Lung (tissue), 12 donors: ENCODE results near the gene EMILIN1. TPM values are rescaled to one million over a fixed set of nuclear protein-coding genes. Genes with fewer than 3 reads are reported as not detected.

Experiments used
- ATAC-seq: fragments of 200-7000 bp; cut with Tn5 transposase; one replicate; pipeline ENCODE4 v1.9.1; 2020; ENCODE audit warnings: moderate number of reproducible peaks; ENCODE audit not compliant: insufficient read depth, low FRiP score
- DNase-seq, 3 donors: peaks; one replicate each; pipeline ENCODE4 v3.0.0-alpha.2; 2013 to 2017
- H3K27ac ChIP-seq, 2 donors: one replicate each; pipeline ENCODE4 v1.5.1; 2013; ENCODE audit warnings: mild to moderate bottlenecking in 2 of 2, moderate library complexity in 2 of 2, control low read depth in 1 of 2, inconsistent platforms in 1 of 2, low read depth in 1 of 2, low read length in 1 of 2
- H3K27me3 ChIP-seq, 3 donors: one replicate each; pipeline ENCODE4 v1.5.1; 2013; ENCODE audit warnings: low read length in 2 of 3; ENCODE audit not compliant: control insufficient read depth in 3 of 3, insufficient read depth in 3 of 3
- H3K36me3 ChIP-seq, 4 donors: one replicate each; pipeline ENCODE4 v1.5.1; 2013; ENCODE audit warnings: low read length in 4 of 4, mild to moderate bottlenecking in 1 of 4, moderate library complexity in 1 of 4; ENCODE audit not compliant: control insufficient read depth in 4 of 4, insufficient read depth in 4 of 4
- H3K4me1 ChIP-seq, 5 donors: one replicate each; pipeline ENCODE4 v1.5.1; 2013; ENCODE audit warnings: low read length in 5 of 5, mild to moderate bottlenecking in 2 of 5, moderate library complexity in 1 of 5; ENCODE audit not compliant: control insufficient read depth in 5 of 5, insufficient read depth in 5 of 5
- H3K4me3 ChIP-seq: one replicate; pipeline ENCODE4 v1.5.1; 2013; ENCODE audit warnings: mild to moderate bottlenecking, control low read depth, moderate library complexity
- H3K9ac ChIP-seq, 2 donors: one replicate each; pipeline ENCODE4 v1.5.1; 2013; ENCODE audit warnings: low read length in 2 of 2, control low read depth in 1 of 2; ENCODE audit not compliant: insufficient read depth in 1 of 2
- H3K9me3 ChIP-seq, 4 donors: one replicate each; pipeline ENCODE4 v1.5.1; 2013; ENCODE audit warnings: low read length in 3 of 4, mild to moderate bottlenecking in 1 of 4, moderate library complexity in 1 of 4; ENCODE audit not compliant: control insufficient read depth in 4 of 4, insufficient read depth in 3 of 4
- WGBS, 2 donors: extraction: QIAGEN DNeasy Blood & Tissue Kit; methylation state at CpG; one replicate each; pipeline ENCODE4 v1.1.7; 2013; 5-methylcytosine and 5-hydroxymethylcytosine counted together
- polyA plus RNA-seq, 2 donors: library from polyadenylated mRNA; stranded (reverse); fragments of 200-250 nt; gene quantifications; one replicate each; pipeline ENCODE4 v1.2.1, GENCODE V29; 2013
- total RNA-seq, 2 donors: library from RNA; depleted of rRNA in 1 of 2; stranded (reverse); fragments of >200 nt in 1 of 2; gene quantifications; one replicate each; pipeline ENCODE4 v1.2.1, GENCODE V29; 2014 to 2021
- TF ChIP-seq, protein P1 (sequence below): IDR thresholded peaks from 2 replicates; pipeline ENCODE4 v1.5.1; 2012; ENCODE audit warnings: mild to moderate bottlenecking; ENCODE audit errors: control extremely low read depth, extremely low read depth
- donor health status: control.
- donor health status: control.
- donor health status: Bipolar disorder and iron deficiency.
- donor health status: healthy.
- donor health status: DM: yes; HTN: yes; CAD: no.

The EMILIN1 gene
- total and polyA plus RNA-seq, 4 donors, result 74.1 to 163 (median 93.5) TPM

GRCh38 chr2:27081984-27082772 is 3.8 kb downstream of the EMILIN1 start:
- ATAC-seq (no peak), DNase-seq (no peak)
- no peak overlapping the region for H3K9ac ChIP-seq
- no peaks in the 10 kb centered on the region for H3K27me3 ChIP-seq
- peak overlapping the region in 1 of 2 donors; percentile 30 for H3K27ac ChIP-seq
- peaks cover 0 to 64% (median 13%) of the 10 kb centered on the region in 5 donors for H3K4me1 ChIP-seq
- peaks cover 0 to 52% (median 11%) of the 10 kb centered on the region in 4 donors for H3K36me3 ChIP-seq
- 91 to 95% methylated on average over 36 to 38 of the region's 38 CpGs for WGBS, 2 donors
- no peaks in the 10 kb centered on the region for H3K9me3 ChIP-seq
- TF ChIP-seq, protein P1, sequence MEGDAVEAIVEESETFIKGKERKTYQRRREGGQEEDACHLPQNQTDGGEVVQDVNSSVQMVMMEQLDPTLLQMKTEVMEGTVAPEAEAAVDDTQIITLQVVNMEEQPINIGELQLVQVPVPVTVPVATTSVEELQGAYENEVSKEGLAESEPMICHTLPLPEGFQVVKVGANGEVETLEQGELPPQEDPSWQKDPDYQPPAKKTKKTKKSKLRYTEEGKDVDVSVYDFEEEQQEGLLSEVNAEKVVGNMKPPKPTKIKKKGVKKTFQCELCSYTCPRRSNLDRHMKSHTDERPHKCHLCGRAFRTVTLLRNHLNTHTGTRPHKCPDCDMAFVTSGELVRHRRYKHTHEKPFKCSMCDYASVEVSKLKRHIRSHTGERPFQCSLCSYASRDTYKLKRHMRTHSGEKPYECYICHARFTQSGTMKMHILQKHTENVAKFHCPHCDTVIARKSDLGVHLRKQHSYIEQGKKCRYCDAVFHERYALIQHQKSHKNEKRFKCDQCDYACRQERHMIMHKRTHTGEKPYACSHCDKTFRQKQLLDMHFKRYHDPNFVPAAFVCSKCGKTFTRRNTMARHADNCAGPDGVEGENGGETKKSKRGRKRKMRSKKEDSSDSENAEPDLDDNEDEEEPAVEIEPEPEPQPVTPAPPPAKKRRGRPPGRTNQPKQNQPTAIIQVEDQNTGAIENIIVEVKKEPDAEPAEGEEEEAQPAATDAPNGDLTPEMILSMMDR, result no peak
- no peak overlapping the region for H3K4me3 ChIP-seq

GRCh38 chr2:27082773-27083409 is 4.5 kb downstream of the EMILIN1 start:
- peaks cover 0 to 52% (median 11%) of the 10 kb centered on the region in 4 donors for H3K36me3 ChIP-seq
- TF ChIP-seq, protein P1, result no peak
- no peaks in the 10 kb centered on the region for H3K9me3 ChIP-seq
- 92 to 93% methylated on average over 26 to 27 of the region's 27 CpGs for WGBS, 2 donors
- no peak overlapping the region for H3K4me3 ChIP-seq
- no peaks in the 10 kb centered on the region for H3K27me3 ChIP-seq
- peaks cover 0 to 61% (median 8%) of the 10 kb centered on the region in 5 donors for H3K4me1 ChIP-seq
- ATAC-seq (no peak), DNase-seq (no peak)
- H3K9ac ChIP-seq, result no peak overlapping the region
- H3K27ac ChIP-seq, result no peak overlapping the region

- H3K4me1 ChIP-seq, result peaks cover 0 to 59% (median 6%) of the 10 kb centered on the region in 5 donors
- peaks cover 0 to 52% (median 11%) of the 10 kb centered on the region in 4 donors for H3K36me3 ChIP-seq
- TF ChIP-seq, protein P1, result no peak
These were observed 5.2 kb downstream of the EMILIN1 start for GRCh38 chr2:27083410-27084296.

More at GRCh38 chr2:27083410-27084296, 5.2 kb downstream of the EMILIN1 start:
- WGBS, 2 donors, result 92% methylated on average over 20 of the region's 20 CpGs
- Histone ChIP-seq H3K4me3 (no peak overlapping the region), H3K27ac (no peak overlapping the region), H3K9me3 (no peaks in the 10 kb centered on the region), H3K9ac (no peak overlapping the region), H3K27me3 (no peaks in the 10 kb centered on the region)
- DNase-seq, result no peak
- no peak for ATAC-seq
